NCI-H748 treated with DMSO at 0.1 percent for 48 hours (cell line): Measurements from ENCODE around the gene CCDC6.
"Not testable (repeated sequence)": the region's sequence is repeated elsewhere in the genome, so short reads cannot be mapped to it uniquely, and the experiment has no call there.

Experiments
- DNase-seq: peaks from one replicate; lab custom pipeline; 2025; lab: John Stamatoyannopoulos, UW

The CCDC6 gene

GRCh38 chr10:59757966-59758365 lies 148.4 kb downstream of the CCDC6 start:
- DNase-seq = no peak

GRCh38 chr10:59754951-59755350 lies 151.4 kb downstream of the CCDC6 start:
- no peak for DNase-seq

GRCh38 chr10:59753267-59753666 lies 153.1 kb downstream of the CCDC6 start, which contains the start of gene MRLN:
TSS of gene MRLN (minus strand) at chr10:59753455.
- no peak for DNase-seq

GRCh38 chr10:59752278-59752940 lies 153.9 kb downstream of the CCDC6 start:
- no peak for DNase-seq

- no peak for DNase-seq
Measured at GRCh38 chr10:59750155-59750945, 156.0 kb downstream of the CCDC6 start.

- DNase-seq = no peak
Measured at GRCh38 chr10:59748834-59749233, 157.5 kb downstream of the CCDC6 start.

GRCh38 chr10:59745163-59745650 lies 161.1 kb downstream of the CCDC6 start:
- no peak for DNase-seq

GRCh38 chr10:59744762-59745161 lies 161.6 kb downstream of the CCDC6 start:
- DNase-seq = not testable (repeated sequence)

GRCh38 chr10:59744156-59744555 lies 162.2 kb downstream of the CCDC6 start:
- not testable (repeated sequence) for DNase-seq

- no peak for DNase-seq
Measured at GRCh38 chr10:59741583-59741982, 164.8 kb downstream of the CCDC6 start.

GRCh38 chr10:59741048-59741447 lies 165.3 kb downstream of the CCDC6 start:
- no peak for DNase-seq
